ENCODE results near the gene HTR7. TPM values are rescaled to one million over a fixed set of nuclear protein-coding genes. Genes with fewer than 3 reads are reported as not detected.

Gene HTR7
- total and polyA plus RNA-seq, 2 of the 4 experiments (the other 2 are of a cell fraction), result 0.43 to 0.72 TPM

GRCh38 chr10:90860790-90861189 is 3.0 kb upstream of the HTR7 start:
- Histone ChIP-seq H3K36me3 (ENCODE audit: control insufficient read depth, insufficient read depth, low read length) (no peaks in the 10 kb centered on the region), H3K4ac (ENCODE audit: low read depth, low read length) (no peak overlapping the region), H3K4me3 (ENCODE audit: insufficient read depth, low read depth, low read length) (no peak overlapping the region), H2BK5ac (ENCODE audit: low read depth, low read length, poor library complexity, severe bottlenecking) (no peak overlapping the region), H3K4me2 (ENCODE audit: low read depth, low read length) (no peak overlapping the region), H2BK20ac (ENCODE audit: low read depth, low read length) (no peak overlapping the region), H4K91ac (ENCODE audit: insufficient read depth, low read depth, low read length) (no peak overlapping the region; the same call in 1 of the 2 replicates), H3K4me1 (ENCODE audit: control insufficient read depth, insufficient read depth, low read length) (no peaks in the 10 kb centered on the region), H2AK5ac (ENCODE audit: low read depth, low read length) (no peak overlapping the region), H3K56ac (ENCODE audit: extremely low read depth, insufficient read depth, low read length) (no peak overlapping the region), H4K8ac (ENCODE audit: low read depth in 2 of 2, low read length in 2 of 2) (no peak overlapping the region), H2AFZ (replicated peaks; ENCODE audit: low read length, poor library complexity) (no peak overlapping the region), H3K9me3 (ENCODE audit: control insufficient read depth, insufficient read depth, low read length) (no peaks in the 10 kb centered on the region), H3K9me1 (ENCODE audit: insufficient read depth, low read length) (0 out of 2 replicates have a peak, but pooled peaks cover 2% of the 10 kb centered on the region), H3K79me1 (ENCODE audit: low read depth in 1 of 2, low read length in 2 of 2) (no peaks in the 10 kb centered on the region; a peak in 1 of 4 replicates), H3K9ac (ENCODE audit: low read depth, low read length) (no peak overlapping the region), H2AK9ac (replicated peaks; ENCODE audit: low read depth, low read length, poor library complexity) (no peak overlapping the region), H3K27ac (ENCODE audit: insufficient read depth, low read length) (no peak overlapping the region), H3K23ac (ENCODE audit: low read depth, low read length) (no peak overlapping the region), H2BK15ac (ENCODE audit: low read depth, low read length) (no peak overlapping the region), H3K27me3 (ENCODE audit: control insufficient read depth, insufficient read depth, low read length) (peaks cover 20% of the 10 kb centered on the region), H4K20me1 (ENCODE audit: insufficient read depth, low read length) (no peaks in the 10 kb centered on the region), H2BK120ac (ENCODE audit: low read depth, low read length) (no peak overlapping the region), H3K18ac (ENCODE audit: low read depth, low read length) (no peak overlapping the region), H4K5ac (ENCODE audit: low read depth, low read length) (no peak overlapping the region), H3K14ac (replicated peaks; ENCODE audit: low read depth, low read length) (no peak overlapping the region)
- WGBS, 2 experiments (ENCODE audit: extremely low coverage in 2 of 2, insufficient read length in 1 of 2), result no CpG with 5 or more reads among the region's 1 CpG
- TF ChIP-seq MAFK (IDR thresholded peaks at IDR 0.05; ENCODE audit: low read depth, low read length), result no peak
- no peak for TF ChIP-seq FOS (IDR thresholded peaks at IDR 0.05; ENCODE audit: low read depth, low read length)
- TF ChIP-seq MAZ (IDR thresholded peaks at IDR 0.05; ENCODE audit: borderline replicate concordance, low read depth, low read length), result no peak
- TF ChIP-seq RAD21 (IDR thresholded peaks at IDR 0.05; ENCODE audit: low read length), result no peak
- TF ChIP-seq CHD1 (IDR thresholded peaks at IDR 0.05; ENCODE audit: low read depth, low read length), result no peak
- TF ChIP-seq CEBPB (IDR thresholded peaks at IDR 0.05; ENCODE audit: low read depth, low read length), result no peak
- TF ChIP-seq RFX5 (IDR thresholded peaks at IDR 0.05; ENCODE audit: low read depth, low read length), result no peak
- TF ChIP-seq ELK1 (IDR thresholded peaks at IDR 0.05; ENCODE audit: borderline replicate concordance, low read depth, low read length), result no peak
- TF ChIP-seq MXI1 (IDR thresholded peaks at IDR 0.05; ENCODE audit: borderline replicate concordance, low read depth, low read length), result no peak
- TF ChIP-seq NFE2L2 (IDR thresholded peaks at IDR 0.05; ENCODE audit: low read depth, low read length), result no peak
- TF ChIP-seq BHLHE40 (IDR thresholded peaks at IDR 0.05; ENCODE audit: low read depth, low read length), result no peak
- TF ChIP-seq RCOR1 (IDR thresholded peaks at IDR 0.05; ENCODE audit: insufficient replicate concordance, low read length), result no peak
- TF ChIP-seq POLR2A (IDR thresholded peaks at IDR 0.05; ENCODE audit: low read depth, low read length), result no peak
- no peak for TF ChIP-seq CTCF (conservative IDR thresholded peaks at IDR 0.05; ENCODE audit: low read depth, low read length)
- no peak for TF ChIP-seq SMC3 (IDR thresholded peaks at IDR 0.05; ENCODE audit: low read depth, low read length)
- POLR2A ChIA-PET (ENCODE audit: unreplicated experiment), result no interaction called here
- ATAC-seq (ENCODE audit: low read depth) (no peak), DNase-seq (no peak)
- no TSS peak for BruUV-seq (replicated peaks)
- intact Hi-C loops (cut with micrococcal nuclease), result loop anchor here (5.0 to 10.0 kb wide), 3 partner anchors 713 to 1436 kb away; no protein-coding TSS in a partner anchor
- in situ Hi-C loops (cut with MboI; ENCODE audit: low sequenced_read_pairs), result loop anchor here (10.0 to 25.0 kb wide), 2 partner anchors 1066 to 1423 kb away; no protein-coding TSS in a partner anchor
- CTCF ChIA-PET, result interaction anchor here (0.6 to 1.5 kb wide), 4 partner anchors 8 to 110 kb away, joined by 3 to 5 read pairs (median 4); no protein-coding TSS in a partner anchor
- dilution Hi-C loops (cut with HindIII; ENCODE audit: low sequenced_read_pairs, unreplicated experiment), result no loop called here

Data from IMR-90 (cell line).